Body of pancreas (tissue), 4 donors: Measurements from ENCODE around the gene TIMM17A. TPM values are rescaled to one million over a fixed set of nuclear protein-coding genes. Genes with fewer than 3 reads are reported as not detected.

ENCODE experiments used
- ATAC-seq: fragments of 150-250 bp; one replicate; pipeline ENCODE4 v1.9.1; 2016
- DNase-seq, 4 donors: peaks; one replicate each; pipeline ENCODE4 v3.0.0-alpha.2; 2019
- H3K27ac ChIP-seq, 4 donors: fragments of 200-600 bp; sonication (generic); 1 replicate in 3 of 4; 2 replicates in 1 of 4; pipeline versions ENCODE4 v1.5.1 to v1.6.1; 2016 to 2019; ENCODE audit warnings: mild to moderate bottlenecking in 1 of 4, mixed read lengths in 1 of 4, moderate library complexity in 1 of 4
- H3K27me3 ChIP-seq, 2 donors: fragments of 200-600 bp; sonication (generic); one replicate each; pipeline ENCODE4 v1.6.0; 2016; ENCODE audit warnings: mild to moderate bottlenecking in 1 of 2
- H3K36me3 ChIP-seq, 2 donors: fragments of 200-600 bp; sonication (generic); replicated peaks in 1 of 2; 2 replicates each; pipeline ENCODE4 v1.5.1; 2016; ENCODE audit warnings: low read depth in 2 of 2; ENCODE audit not compliant: insufficient read depth in 1 of 2
- H3K4me1 ChIP-seq: fragments of 200-600 bp; sonication (generic); one replicate; pipeline ENCODE4 v1.6.0; 2016
- H3K4me3 ChIP-seq, 2 donors: fragments of 200-600 bp; sonication (generic); 1 replicate in 1 of 2; 2 replicates in 1 of 2; pipeline ENCODE4 v1.5.1; 2016 to 2019
- H3K9me3 ChIP-seq, 3 donors: fragments of 200-600 bp; sonication (generic); 1 replicate in 2 of 3; 2 replicates in 1 of 3; pipeline ENCODE4 v1.5.1; 2016
- POLR2A ChIP-seq, 3 donors: fragments of 450-650 bp; IDR thresholded peaks; one replicate each; pipeline ENCODE4 v1.6.1; 2016; ENCODE audit warnings: antibody characterized with exemption in 3 of 3, mild to moderate bottlenecking in 2 of 3
- WGBS, 2 donors: methylation state at CpG; one replicate each; pipeline ENCODE4 v1.1.5; 2017; 5-methylcytosine and 5-hydroxymethylcytosine counted together
- intact Hi-C: fragments of 100-400 bp; cut with DNase I; formaldehyde crosslinking; loops from one replicate; pipeline ENCODE4 v1.15.1; 2023
- total RNA-seq, 2 donors: library from RNA; depleted of rRNA; stranded (reverse); fragments of >200 nt; gene quantifications; one replicate each; pipeline ENCODE4 v1.1.0, GENCODE V29; 2016
- TF ChIP-seq, protein P1 (sequence below), 7 experiments: fragments of 450-650 bp in 4 of 7; fragments of 200-600 bp in 3 of 7; sonication (generic) in 3 of 7; IDR thresholded peaks; one replicate each; pipeline ENCODE4 v1.5.1; 2016 to 2019; ENCODE audit warnings: antibody characterized with exemption in 7 of 7

The TIMM17A gene
- total RNA-seq, 2 donors from 2014 or later: 20.2 to 25.4 TPM

DNA sequence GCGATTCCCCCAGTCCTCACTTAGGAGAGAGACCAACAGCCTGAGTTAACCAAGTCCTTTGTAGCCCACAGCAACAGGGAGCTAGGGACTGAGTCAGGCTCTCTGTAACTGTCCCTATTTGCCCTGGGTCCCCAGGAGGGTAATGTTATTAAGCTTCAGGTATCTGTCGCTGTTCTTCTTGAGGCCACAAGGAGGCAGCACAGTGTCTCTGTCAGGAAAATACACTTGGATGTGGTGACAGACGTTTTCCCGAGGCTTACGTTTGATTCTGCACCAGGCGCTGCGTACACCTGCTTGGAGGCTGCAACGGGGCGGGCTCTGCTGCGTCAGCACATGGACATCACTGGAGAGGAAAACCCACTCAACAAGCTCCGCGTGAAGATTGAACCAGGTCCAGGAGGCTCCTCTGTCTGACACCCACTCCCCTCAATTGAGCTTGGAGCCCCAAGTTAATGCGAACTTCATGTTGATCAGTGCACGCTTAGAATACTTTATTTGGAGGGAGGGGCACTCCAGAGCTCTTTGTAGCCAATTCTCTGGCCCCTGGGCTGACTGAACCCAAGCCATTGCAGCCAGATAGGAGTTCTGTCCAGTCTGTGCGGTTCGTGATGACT is 44.4 kb downstream of the TIMM17A start:
- WGBS, 2 donors: 46 to 47% methylated on average over 16 of the region's 16 CpGs

DNA sequence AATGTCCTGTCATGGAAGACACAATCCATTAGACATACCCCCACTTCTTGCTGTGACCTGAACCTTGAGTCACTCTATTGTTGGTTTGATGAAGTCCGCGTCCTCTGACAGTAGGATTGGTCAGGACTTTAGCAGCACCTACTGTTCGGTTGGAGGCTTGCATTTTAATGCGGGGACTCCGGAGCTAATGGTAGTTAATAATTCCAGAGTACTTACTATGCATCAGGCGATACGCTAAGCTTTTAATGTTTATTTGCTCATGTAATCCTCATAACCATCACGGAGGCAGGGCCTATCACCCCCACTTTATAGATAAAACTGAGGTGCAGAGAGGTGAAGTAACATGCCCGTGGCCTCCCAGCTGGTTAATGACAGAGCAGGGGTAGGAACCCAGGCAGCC is 47.2 kb downstream of the TIMM17A start:
- Histone ChIP-seq H3K27ac (no peak overlapping the region), H3K36me3 (peaks cover 0 to 11% of the 10 kb centered on the region in 2 donors), H3K9me3 (no peaks in the 10 kb centered on the region), H3K27me3 (no peaks in the 10 kb centered on the region), H3K4me1 (peaks cover 6% of the 10 kb centered on the region), H3K4me3 (no peak overlapping the region)
- 71 to 82% methylated on average over 9 of the region's 9 CpGs for WGBS, 2 donors
- ATAC-seq: no peak
- TF ChIP-seq POLR2A (IDR thresholded peaks at IDR 0.05): no peak
- TF ChIP-seq, protein P1, sequence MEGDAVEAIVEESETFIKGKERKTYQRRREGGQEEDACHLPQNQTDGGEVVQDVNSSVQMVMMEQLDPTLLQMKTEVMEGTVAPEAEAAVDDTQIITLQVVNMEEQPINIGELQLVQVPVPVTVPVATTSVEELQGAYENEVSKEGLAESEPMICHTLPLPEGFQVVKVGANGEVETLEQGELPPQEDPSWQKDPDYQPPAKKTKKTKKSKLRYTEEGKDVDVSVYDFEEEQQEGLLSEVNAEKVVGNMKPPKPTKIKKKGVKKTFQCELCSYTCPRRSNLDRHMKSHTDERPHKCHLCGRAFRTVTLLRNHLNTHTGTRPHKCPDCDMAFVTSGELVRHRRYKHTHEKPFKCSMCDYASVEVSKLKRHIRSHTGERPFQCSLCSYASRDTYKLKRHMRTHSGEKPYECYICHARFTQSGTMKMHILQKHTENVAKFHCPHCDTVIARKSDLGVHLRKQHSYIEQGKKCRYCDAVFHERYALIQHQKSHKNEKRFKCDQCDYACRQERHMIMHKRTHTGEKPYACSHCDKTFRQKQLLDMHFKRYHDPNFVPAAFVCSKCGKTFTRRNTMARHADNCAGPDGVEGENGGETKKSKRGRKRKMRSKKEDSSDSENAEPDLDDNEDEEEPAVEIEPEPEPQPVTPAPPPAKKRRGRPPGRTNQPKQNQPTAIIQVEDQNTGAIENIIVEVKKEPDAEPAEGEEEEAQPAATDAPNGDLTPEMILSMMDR (IDR thresholded peaks at IDR 0.05): no peak
- intact Hi-C loops: loop anchor here (5.0 kb wide), 1 partner anchor 120 kb away; the partner anchor contains the start of gene GPR37L1
- DNase-seq: no peak

More for the DNA sequence above, 44.4 kb downstream of the TIMM17A start:
- peak; percentile 58 to 73 (median 65) for DNase-seq
- TF ChIP-seq, protein P1 (IDR thresholded peaks at IDR 0.05): peak; percentile 56 to 89 (median 77)
- TF ChIP-seq POLR2A (IDR thresholded peaks at IDR 0.05): no peak
- H3K27me3 ChIP-seq: no peaks in the 10 kb centered on the region
- H3K4me1 ChIP-seq: no peaks in the 10 kb centered on the region
- H3K27ac ChIP-seq: no peak overlapping the region
- H3K36me3 ChIP-seq: peaks cover 9 to 18% of the 10 kb centered on the region in 2 donors
- intact Hi-C loops: loop anchor here (5.0 kb wide), 1 partner anchor 123 kb away; the partner anchor contains the start of gene GPR37L1
- H3K9me3 ChIP-seq: no peaks in the 10 kb centered on the region
- peak; percentile 87 for ATAC-seq
- no peak overlapping the region for H3K4me3 ChIP-seq

DNA sequence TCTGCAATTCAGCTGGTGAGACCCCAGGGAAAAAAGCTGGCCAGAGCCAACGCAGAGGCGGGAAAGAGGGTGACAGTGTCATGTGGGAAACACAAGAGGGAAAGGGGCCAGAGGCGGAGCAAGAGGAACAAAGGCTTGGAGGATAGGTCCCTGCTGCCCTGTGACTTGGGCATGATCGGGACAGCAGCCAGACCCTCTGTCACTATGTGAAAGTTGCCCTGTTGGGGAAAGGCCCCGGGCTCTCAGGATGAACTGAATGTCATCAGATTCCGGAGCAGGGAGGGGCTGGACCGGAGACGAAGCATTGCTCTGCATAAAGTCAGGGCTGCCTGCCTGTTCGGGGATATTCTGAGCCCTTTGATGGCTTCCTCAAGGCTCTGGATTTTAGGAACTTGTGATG is 49.4 kb downstream of the TIMM17A start:
- peaks cover 0 to 11% of the 10 kb centered on the region in 2 donors for H3K36me3 ChIP-seq
- H3K27ac ChIP-seq: no peak overlapping the region
- peaks cover 26% of the 10 kb centered on the region for H3K4me1 ChIP-seq
- H3K27me3 ChIP-seq: no peaks in the 10 kb centered on the region
- intact Hi-C loops: loop anchor here (5.0 kb wide), 1 partner anchor 118 kb away; the partner anchor contains the start of gene GPR37L1
- H3K9me3 ChIP-seq: no peaks in the 10 kb centered on the region
- DNase-seq (no peak), ATAC-seq (no peak)
- 77 to 87% methylated on average over 8 to 9 of the region's 9 CpGs for WGBS, 2 donors
- TF ChIP-seq, protein P1 (IDR thresholded peaks at IDR 0.05): no peak
- no peak for TF ChIP-seq POLR2A (IDR thresholded peaks at IDR 0.05)
- no peak overlapping the region for H3K4me3 ChIP-seq

DNA sequence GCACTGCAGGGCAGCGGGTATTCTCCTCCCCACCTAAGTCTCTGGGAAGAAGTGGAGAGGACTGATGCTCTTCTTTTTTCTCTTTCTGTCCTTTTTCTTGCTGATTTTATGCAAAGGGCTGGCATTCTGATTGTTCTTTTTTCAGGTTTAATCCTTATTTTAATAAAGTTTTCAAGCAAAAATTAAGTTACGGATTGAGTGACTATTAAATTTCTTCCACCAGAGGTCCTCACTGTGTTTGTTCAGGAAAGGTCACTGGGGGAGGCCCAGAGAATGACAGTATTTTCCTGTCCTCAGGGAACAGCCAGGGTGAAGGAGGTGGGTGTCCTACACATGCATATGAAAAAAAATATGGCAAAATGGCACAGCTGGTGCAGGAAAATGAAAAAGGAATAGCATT is 50.7 kb downstream of the TIMM17A start:
- Histone ChIP-seq H3K36me3 (peaks cover 0 to 11% of the 10 kb centered on the region in 2 donors), H3K4me1 (peaks cover 31% of the 10 kb centered on the region), H3K27ac (peak overlapping the region in 3 of 4 donors; percentile 16 to 95 (median 41)), H3K4me3 (no peak overlapping the region), H3K9me3 (no peaks in the 10 kb centered on the region), H3K27me3 (no peaks in the 10 kb centered on the region)
- ATAC-seq: no peak
- TF ChIP-seq POLR2A (IDR thresholded peaks at IDR 0.05): no peak
- TF ChIP-seq, protein P1 (IDR thresholded peaks at IDR 0.05): peak in 6 of 7 experiments; percentile 13 to 71 (median 63)
- DNase-seq: peak in 1 of 4 donors; percentile 29
- intact Hi-C loops: no loop called here
- 68 to 72% methylated on average over 2 of the region's 2 CpGs for WGBS, 2 donors
